K562 (cell line): ENCODE data around the gene PRPF6. TPM values are rescaled to one million over a fixed set of nuclear protein-coding genes. Genes with fewer than 3 reads are reported as not detected.

Source experiments
- CXXC5 ChIP-seq: fragments of 250-450 bp; sonication (Bioruptor Pico); IDR thresholded peaks from 2 replicates; pipeline ENCODE4 v1.8.0; 2022; ENCODE audit warnings: inconsistent platforms, mild to moderate bottlenecking, moderate library complexity
- ELF2 ChIP-seq: fragments of 250-450 bp; sonication (Bioruptor Pico); IDR thresholded peaks from 2 replicates; pipeline ENCODE4 v1.5.0; 2021; ENCODE audit warnings: mild to moderate bottlenecking
- FOXA1 ChIP-seq: fragments of 450-650 bp; IDR thresholded peaks from 2 replicates; pipeline ENCODE4 v1.6.1; 2016; ENCODE audit warnings: mild to moderate bottlenecking, borderline replicate concordance
- FOXP1 ChIP-seq: sonication (generic); formaldehyde crosslinking; IDR thresholded peaks from 2 replicates; pipeline ENCODE4 v1.8.0; 2022; ENCODE audit warnings: mild to moderate bottlenecking, missing genetic modification reagents
- FOXP4 ChIP-seq: sonication (generic); formaldehyde crosslinking; IDR thresholded peaks from 2 replicates; pipeline ENCODE4 v1.8.0; 2022; ENCODE audit warnings: mild to moderate bottlenecking, missing genetic modification reagents, borderline replicate concordance
- HSF4 ChIP-seq: fragments of 250-450 bp; sonication (Bioruptor Pico); IDR thresholded peaks from 2 replicates; pipeline ENCODE4 v2.1.2; 2022; ENCODE audit warnings: mild to moderate bottlenecking, moderate library complexity, borderline replicate concordance
- MTF1 ChIP-seq: fragments of 250-450 bp; sonication (Bioruptor Pico); IDR thresholded peaks from 2 replicates; pipeline ENCODE4 v1.9.0; 2021; ENCODE audit warnings: moderate library complexity, mild to moderate bottlenecking, inconsistent platforms, borderline replicate concordance
- NR2F6 ChIP-seq: fragments of 450-650 bp; formaldehyde crosslinking; IDR thresholded peaks from 2 replicates; pipeline ENCODE4 v1.4.0; 2020; ENCODE audit warnings: mild to moderate bottlenecking
- NRF1 ChIP-seq, 2 experiments: fragments of 450-650 bp; IDR thresholded peaks in 1 of 2; conservative IDR thresholded peaks in 1 of 2; 2 replicates each; pipeline ENCODE4 v1.6.1; 2014; ENCODE audit warnings: mild to moderate bottlenecking in 2 of 2
- POLR2AphosphoS5 ChIP-seq: IDR thresholded peaks from 2 replicates; pipeline ENCODE4 v1.6.1; 2011; ENCODE audit warnings: mild to moderate bottlenecking, low read depth, low read length, moderate library complexity; ENCODE audit not compliant: control insufficient read depth, insufficient read depth
- PRPF4 ChIP-seq: fragments of 200-400 bp; formaldehyde crosslinking; IDR thresholded peaks from one replicate; pipeline ENCODE4 v1.6.1; 2017; ENCODE audit warnings: low read length, low read depth, mild to moderate bottlenecking; ENCODE audit not compliant: insufficient read depth, poor library complexity, severe bottlenecking
- PTTG1 ChIP-seq: fragments of 450-650 bp; IDR thresholded peaks from 2 replicates; pipeline ENCODE4 v1.6.1; 2016; ENCODE audit warnings: low read depth, mild to moderate bottlenecking, missing genetic modification characterization, missing compliant biosample characterization
- SMC3 ChIP-seq: conservative IDR thresholded peaks from 2 replicates; pipeline ENCODE4 v1.6.1; 2011; ENCODE audit warnings: low read depth, low read length, improper control_type of control experiment; ENCODE audit not compliant: insufficient read depth
- THAP7 ChIP-seq: fragments of 250-450 bp; sonication (Bioruptor Pico); IDR thresholded peaks from 2 replicates; pipeline ENCODE4 v1.5.0; 2021
- ZBED1 ChIP-seq: IDR thresholded peaks from 2 replicates; pipeline ENCODE4 v1.6.1; 2014
- ZFP1 ChIP-seq: fragments of 450-650 bp; formaldehyde crosslinking; IDR thresholded peaks from 2 replicates; pipeline ENCODE4 v1.4.0; 2020; ENCODE audit warnings: mild to moderate bottlenecking, mixed read lengths
- ZFP30 ChIP-seq: fragments of 250-450 bp; sonication (Bioruptor Pico); IDR thresholded peaks from 2 replicates; pipeline ENCODE4 v1.8.0; 2022; ENCODE audit warnings: moderate library complexity, mild to moderate bottlenecking, inconsistent platforms, borderline replicate concordance
- ZNF224 ChIP-seq: sonication (generic); formaldehyde crosslinking; IDR thresholded peaks from 2 replicates; pipeline ENCODE4 v1.8.0; 2022; ENCODE audit warnings: mild to moderate bottlenecking, missing genetic modification reagents
- ZNF263 ChIP-seq: sonication (generic); formaldehyde crosslinking; IDR thresholded peaks from 2 replicates; pipeline ENCODE4 v1.8.0; 2022; ENCODE audit warnings: mild to moderate bottlenecking, missing genetic modification reagents, borderline replicate concordance
- ZNF707 ChIP-seq: fragments of 250-450 bp; sonication (Bioruptor Pico); conservative IDR thresholded peaks from 2 replicates; pipeline ENCODE4 v1.8.0; 2022; ENCODE audit warnings: inconsistent platforms, mild to moderate bottlenecking, moderate library complexity
- polyA plus RNA-seq, 8 experiments: library from polyadenylated mRNA; depleted of rRNA in 4 of 8; stranded (reverse) in 5 of 8; unstranded in 3 of 8; fragments of >200 nt; fragmentation: Nextera tagmentation in 2 of 8; fragmentation: Illumina TruSeq in 1 of 8; extraction: Ambion mirVana in 2 of 8; extraction: Trizol in 1 of 8; gene quantifications; 2 replicates each; pipeline versions ENCODE4 v1.2.1 to v1.2.3, GENCODE V29; 2011 to 2014; ENCODE audit warnings: inconsistent platforms in 1 of 8, missing spikeins in 1 of 8
- total RNA-seq, 7 experiments: library from RNA; depleted of rRNA in 6 of 7; stranded (reverse); fragments of >200 nt in 6 of 7; fragmentation: Illumina TruSeq in 2 of 7; extraction: Trizol in 2 of 7; gene quantifications; 2 replicates each; pipeline versions ENCODE4 v1.2.1 to v1.2.3, GENCODE V29; 2011 to 2021; ENCODE audit warnings: low replicate concordance in 1 of 7
- TF ChIP-seq, protein P1 (sequence below): fragments of 450-650 bp; formaldehyde crosslinking; IDR thresholded peaks from 2 replicates; pipeline ENCODE4 v1.4.0; 2020; ENCODE audit warnings: mild to moderate bottlenecking, moderate library complexity
- TF ChIP-seq, protein P2 (sequence below): fragments of 450-650 bp; formaldehyde crosslinking; IDR thresholded peaks from 2 replicates; pipeline ENCODE4 v1.4.0; 2020; ENCODE audit warnings: mild to moderate bottlenecking, moderate library complexity

The PRPF6 gene
- total and polyA plus RNA-seq, 9 of the 15 experiments (the other 6 are each of a cell fraction or from before 2014, with no cell fraction given), result 4.2 to 83.2 (median 59.9) TPM

DNA sequence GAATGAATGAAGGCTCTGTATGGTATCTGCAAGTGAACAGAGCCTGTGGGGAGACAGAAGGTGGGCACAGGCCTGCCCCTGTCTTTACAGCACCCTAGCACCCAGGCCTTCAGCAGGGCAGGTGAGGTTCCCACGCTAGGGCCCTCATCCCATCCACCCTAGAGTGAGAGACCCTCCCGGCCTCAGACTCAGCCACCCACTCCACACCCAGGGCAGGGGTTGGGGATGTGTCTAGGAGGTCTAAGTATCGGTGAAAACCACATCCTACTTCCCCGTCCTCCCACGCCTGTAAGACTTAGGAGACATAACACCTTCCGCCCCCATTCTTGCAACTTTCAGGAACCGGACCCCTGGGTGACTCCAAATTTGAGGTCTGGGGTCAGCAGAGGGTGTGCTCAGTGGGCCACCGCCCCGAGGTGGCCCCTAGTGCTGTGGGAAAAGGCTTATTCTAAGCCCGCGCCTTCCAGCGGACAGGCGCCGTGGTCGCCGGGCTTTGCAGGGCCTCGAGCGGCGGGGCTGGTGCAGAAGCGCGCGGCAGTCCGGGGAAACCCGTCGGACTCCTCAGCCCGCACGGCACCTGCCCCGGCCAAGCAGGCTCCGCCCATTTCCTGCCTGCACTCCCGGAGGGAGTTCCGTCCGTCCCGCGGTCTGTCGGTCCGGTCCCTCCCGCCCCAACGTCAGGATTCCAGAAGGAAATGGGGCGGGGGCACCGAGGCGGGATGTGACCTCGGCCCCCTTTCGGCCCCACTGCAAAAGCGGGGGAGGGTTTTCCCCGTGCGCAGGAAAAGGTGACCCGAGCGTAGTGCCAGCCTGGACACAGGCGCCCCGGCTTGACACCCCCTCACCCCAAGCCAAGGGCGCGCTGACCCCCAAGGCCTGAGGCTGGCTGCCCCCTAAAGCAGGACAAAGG is 2.4 kb upstream of the PRPF6 start (continued):
- TF ChIP-seq ZFP30 (CRISPR knock-in tag), result no peak
- TF ChIP-seq HSF4 (CRISPR knock-in tag), result no peak
- no peak for TF ChIP-seq ZNF707 (CRISPR knock-in tag)
- TF ChIP-seq ZFP1 (CRISPR knock-in tag), result no peak
- no peak; the same call in 1 of the 2 replicates for TF ChIP-seq ZNF263
- no peak for TF ChIP-seq SMC3
- peak; percentile 52 to 60 for TF ChIP-seq NRF1 (conservative IDR thresholded peaks at IDR 0.05 in 1 of 2, IDR thresholded peaks at IDR 0.05 in 1 of 2)
- no peak for TF ChIP-seq PRPF4
- TF ChIP-seq FOXA1, result no peak
- no peak for TF ChIP-seq NR2F6
- peak; percentile 68 for TF ChIP-seq CXXC5
- no peak for TF ChIP-seq FOXP4
- no peak for TF ChIP-seq FOXP1
- TF ChIP-seq, protein P1, sequence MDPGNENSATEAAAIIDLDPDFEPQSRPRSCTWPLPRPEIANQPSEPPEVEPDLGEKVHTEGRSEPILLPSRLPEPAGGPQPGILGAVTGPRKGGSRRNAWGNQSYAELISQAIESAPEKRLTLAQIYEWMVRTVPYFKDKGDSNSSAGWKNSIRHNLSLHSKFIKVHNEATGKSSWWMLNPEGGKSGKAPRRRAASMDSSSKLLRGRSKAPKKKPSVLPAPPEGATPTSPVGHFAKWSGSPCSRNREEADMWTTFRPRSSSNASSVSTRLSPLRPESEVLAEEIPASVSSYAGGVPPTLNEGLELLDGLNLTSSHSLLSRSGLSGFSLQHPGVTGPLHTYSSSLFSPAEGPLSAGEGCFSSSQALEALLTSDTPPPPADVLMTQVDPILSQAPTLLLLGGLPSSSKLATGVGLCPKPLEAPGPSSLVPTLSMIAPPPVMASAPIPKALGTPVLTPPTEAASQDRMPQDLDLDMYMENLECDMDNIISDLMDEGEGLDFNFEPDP (CRISPR knock-in tag), result no peak
- TF ChIP-seq ZNF224 (CRISPR knock-in tag), result no peak
- no peak for TF ChIP-seq MTF1 (CRISPR knock-in tag)
- TF ChIP-seq, protein P2, sequence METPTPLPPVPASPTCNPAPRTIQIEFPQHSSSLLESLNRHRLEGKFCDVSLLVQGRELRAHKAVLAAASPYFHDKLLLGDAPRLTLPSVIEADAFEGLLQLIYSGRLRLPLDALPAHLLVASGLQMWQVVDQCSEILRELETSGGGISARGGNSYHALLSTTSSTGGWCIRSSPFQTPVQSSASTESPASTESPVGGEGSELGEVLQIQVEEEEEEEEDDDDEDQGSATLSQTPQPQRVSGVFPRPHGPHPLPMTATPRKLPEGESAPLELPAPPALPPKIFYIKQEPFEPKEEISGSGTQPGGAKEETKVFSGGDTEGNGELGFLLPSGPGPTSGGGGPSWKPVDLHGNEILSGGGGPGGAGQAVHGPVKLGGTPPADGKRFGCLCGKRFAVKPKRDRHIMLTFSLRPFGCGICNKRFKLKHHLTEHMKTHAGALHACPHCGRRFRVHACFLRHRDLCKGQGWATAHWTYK (CRISPR knock-in tag), result no peak
- TF ChIP-seq THAP7 (CRISPR knock-in tag), result no peak
- TF ChIP-seq POLR2AphosphoS5, result no peak
- TF ChIP-seq ZBED1, result no peak
- TF ChIP-seq ELF2 (CRISPR knock-in tag), result no peak
- TF ChIP-seq PTTG1, result no peak
